Measurements from ENCODE around the gene RNF38.
"Not testable (repeated sequence)": the region's sequence is repeated elsewhere in the genome, so short reads cannot be mapped to it uniquely, and the experiment has no call there.

Gene RNF38

GRCh38 chr9:36399980-36400331 lies at the start of gene RNF38:
RNF38 (minus strand) TSS chr9:36400269; CDS start chr9:36400108, 161 bp downstream.
- DNase-seq = no peak

- DNase-seq = not testable (repeated sequence)
These were observed 48.5 kb upstream of the RNF38 start for GRCh38 chr9:36448555-36448954.

DNA sequence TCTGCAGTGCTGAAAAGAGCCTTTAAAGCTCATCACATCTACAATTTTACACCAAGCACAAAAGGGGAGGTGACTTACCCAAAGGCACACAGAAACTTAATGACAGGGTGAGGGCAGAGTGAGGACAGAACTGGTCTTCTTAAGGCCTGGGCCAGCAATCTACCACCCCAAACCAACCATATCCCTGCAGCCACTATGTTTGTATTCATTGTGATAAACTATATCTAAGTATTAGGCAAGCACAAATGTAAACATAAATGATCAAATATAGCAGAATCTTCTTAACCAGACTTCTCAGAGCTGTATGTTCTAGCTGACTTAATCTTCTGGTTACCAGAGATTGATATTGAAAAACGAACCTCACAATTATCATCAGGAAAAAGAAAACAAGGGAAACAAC lies 47.9 kb upstream of the RNF38 start:
- no peak for DNase-seq

GRCh38 chr9:36446678-36447077 lies 46.6 kb upstream of the RNF38 start:
- not testable (repeated sequence) for DNase-seq

- no peak for DNase-seq
These were observed 45.8 kb upstream of the RNF38 start for GRCh38 chr9:36445800-36446361.

- DNase-seq = no peak
These were observed 44.1 kb upstream of the RNF38 start for GRCh38 chr9:36444203-36444602.

- no peak for DNase-seq
These were observed 43.5 kb upstream of the RNF38 start for GRCh38 chr9:36443581-36443980.

DNA sequence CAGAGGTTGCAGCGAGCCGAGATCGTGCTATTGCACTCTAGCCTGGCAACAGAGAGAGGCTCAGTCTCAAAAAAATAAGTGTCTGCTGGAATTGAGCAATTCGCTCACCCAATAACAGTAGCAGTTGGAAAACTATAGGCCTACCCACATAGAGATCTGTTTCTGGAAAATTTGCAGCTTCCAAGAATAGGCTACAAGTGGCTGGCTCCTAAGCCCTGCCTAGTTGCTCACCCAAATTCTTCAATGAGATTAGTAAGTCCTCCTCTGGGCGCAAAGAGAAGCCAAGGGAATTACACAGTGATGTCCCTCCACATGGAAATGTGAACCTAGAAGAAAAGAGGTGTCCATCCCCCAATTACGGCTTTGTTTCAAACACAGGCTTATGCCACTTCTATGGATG lies 42.6 kb upstream of the RNF38 start:
- DNase-seq = no peak

DNA sequence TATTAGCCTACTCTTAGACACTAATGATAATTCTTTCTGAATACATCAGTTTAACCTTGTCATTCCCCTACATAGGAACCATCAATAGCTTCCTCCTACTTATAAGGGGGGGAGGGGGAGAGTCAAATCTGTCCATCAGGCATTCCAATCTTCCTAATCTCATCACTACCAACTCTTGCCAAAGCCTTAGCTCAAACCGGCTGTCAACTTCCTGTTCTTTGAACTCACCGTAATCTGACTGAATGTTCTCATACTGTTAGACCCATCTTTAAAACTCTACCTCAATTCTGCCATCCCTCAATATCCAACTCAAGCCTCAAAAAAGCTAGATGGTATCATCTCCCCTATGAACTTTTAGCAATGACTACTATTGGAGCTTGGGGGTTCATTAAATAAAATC lies 41.9 kb upstream of the RNF38 start:
- DNase-seq = no peak

GRCh38 chr9:36438536-36439236 lies 38.6 kb upstream of the RNF38 start:
- no peak for DNase-seq

DNA sequence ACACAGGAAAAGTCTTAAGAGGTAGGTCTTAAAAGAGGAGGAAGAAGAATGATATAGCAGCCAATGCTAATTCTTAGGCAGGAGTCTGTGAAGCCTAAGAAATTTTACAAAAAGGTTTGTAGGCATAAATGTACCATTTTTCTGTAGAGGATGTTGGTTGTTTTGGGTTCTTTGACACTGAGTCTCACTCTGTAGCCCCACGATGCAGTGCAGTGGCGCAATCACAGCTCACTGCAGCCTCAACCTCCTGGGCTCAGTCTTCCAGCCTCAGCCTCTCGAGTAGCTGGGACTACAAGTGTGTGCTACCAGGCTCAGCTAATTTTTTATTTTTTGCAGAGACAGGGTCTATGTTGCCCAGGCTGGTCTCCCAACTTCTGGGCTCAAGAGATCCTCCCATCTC lies 37.7 kb upstream of the RNF38 start:
- DNase-seq = no peak

DNA sequence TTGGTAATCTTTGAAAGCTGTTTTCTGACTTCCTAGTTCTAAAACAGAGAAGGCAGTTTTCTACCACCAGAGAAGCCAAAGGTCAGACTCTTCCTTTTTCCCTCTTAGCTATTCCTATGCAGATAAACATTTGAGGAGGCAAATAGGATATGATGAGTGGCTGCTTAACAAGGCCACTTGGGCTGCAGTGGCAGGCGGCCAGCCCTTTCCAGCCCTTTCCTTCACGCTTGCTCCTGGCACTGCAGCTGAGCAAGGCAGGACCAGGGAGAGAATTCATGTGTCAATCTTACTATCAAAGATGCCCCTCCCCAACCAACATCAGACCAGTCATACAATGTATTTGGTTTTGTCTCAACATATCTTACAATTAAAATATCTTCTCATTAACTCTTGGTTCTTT lies 36.8 kb upstream of the RNF38 start:
- DNase-seq = peak; percentile 32

DNA sequence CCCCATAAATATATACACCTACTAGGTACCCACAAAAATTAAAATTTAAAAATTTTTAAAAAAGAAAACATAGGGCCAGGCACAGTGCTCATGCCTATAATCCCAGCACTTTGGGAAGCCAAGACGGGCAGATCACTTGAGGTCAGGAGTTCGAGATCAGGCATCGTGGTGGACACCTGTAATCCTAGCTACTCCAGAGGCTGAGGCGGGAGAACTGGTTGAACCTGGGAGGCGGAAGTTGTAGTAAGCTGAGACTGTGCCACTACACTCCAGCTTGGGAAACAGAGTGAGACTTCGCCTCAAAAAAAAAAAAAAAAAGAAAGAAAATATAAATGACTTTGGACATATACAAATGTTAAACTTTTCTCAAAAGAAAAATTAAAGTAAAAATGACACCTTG lies 33.3 kb upstream of the RNF38 start:
- DNase-seq = no peak

- DNase-seq = no peak
These were observed 31.0 kb upstream of the RNF38 start for GRCh38 chr9:36431078-36431477.

- DNase-seq = no peak
These were observed 26.9 kb upstream of the RNF38 start for GRCh38 chr9:36426945-36427344.

- DNase-seq = no peak
These were observed 26.3 kb upstream of the RNF38 start for GRCh38 chr9:36426348-36426747.

- DNase-seq = no peak
These were observed 24.4 kb upstream of the RNF38 start for GRCh38 chr9:36424289-36425055.

- DNase-seq = no peak
These were observed 23.1 kb upstream of the RNF38 start for GRCh38 chr9:36423206-36423605.

GRCh38 chr9:36416890-36417289 lies 16.8 kb upstream of the RNF38 start:
- no peak for DNase-seq

DNA sequence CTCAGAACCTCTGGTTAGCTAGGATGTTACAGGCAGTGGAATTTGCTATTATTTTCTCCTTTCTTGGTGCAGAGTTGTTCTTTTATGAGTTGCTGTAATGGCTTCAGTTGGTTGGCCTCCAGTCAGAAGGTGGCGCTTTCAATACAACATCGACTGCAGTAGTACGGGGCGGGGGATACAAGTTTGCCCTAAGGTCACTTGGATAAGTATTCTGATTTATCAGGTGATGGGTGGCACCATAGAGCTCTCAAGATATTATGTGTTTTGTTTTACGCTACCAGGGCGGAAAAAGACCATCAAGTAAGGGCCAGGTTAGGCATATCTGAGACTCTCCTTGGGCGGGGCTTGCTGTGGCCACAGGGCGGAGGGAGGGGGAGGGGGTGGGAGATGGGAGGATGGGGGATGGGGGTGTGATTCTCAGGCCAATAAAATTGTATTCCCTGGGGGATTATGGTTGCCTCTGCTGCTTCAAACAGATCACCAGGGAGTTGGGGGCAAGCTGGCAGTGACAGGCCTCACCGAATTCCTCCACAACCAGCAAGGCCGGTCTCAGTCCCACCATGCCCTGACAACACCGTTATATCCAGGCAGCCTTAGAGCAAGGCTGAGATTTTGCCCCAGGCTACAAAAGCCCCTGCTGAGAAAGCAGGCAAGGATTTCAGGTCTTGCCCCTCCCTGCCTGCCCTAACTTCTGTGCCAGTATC lies 15.9 kb upstream of the RNF38 start:
- no peak for DNase-seq

GRCh38 chr9:36411410-36411809 lies 11.3 kb upstream of the RNF38 start:
- not testable (repeated sequence) for DNase-seq

DNA sequence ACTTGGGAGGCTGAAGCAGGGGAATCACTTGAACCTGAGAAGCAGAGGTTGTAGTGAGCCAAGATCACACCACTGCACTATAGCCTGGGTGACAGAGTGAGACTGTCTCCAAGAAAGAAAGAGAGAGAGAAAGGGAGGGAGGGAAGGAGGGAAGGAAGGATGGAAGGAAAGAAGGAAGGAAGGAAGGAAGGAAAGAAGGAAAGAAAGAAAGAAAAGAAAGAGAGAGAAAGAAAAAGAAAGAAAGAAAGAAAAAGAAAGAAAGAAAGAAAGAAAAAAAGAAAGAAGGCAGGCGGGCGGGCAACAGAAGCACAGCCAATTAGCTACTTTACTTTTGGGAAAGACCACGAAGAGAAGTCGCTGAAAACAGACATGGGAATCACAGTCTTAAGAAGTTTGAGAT lies 9.0 kb upstream of the RNF38 start:
- not testable (repeated sequence) for DNase-seq

DNA sequence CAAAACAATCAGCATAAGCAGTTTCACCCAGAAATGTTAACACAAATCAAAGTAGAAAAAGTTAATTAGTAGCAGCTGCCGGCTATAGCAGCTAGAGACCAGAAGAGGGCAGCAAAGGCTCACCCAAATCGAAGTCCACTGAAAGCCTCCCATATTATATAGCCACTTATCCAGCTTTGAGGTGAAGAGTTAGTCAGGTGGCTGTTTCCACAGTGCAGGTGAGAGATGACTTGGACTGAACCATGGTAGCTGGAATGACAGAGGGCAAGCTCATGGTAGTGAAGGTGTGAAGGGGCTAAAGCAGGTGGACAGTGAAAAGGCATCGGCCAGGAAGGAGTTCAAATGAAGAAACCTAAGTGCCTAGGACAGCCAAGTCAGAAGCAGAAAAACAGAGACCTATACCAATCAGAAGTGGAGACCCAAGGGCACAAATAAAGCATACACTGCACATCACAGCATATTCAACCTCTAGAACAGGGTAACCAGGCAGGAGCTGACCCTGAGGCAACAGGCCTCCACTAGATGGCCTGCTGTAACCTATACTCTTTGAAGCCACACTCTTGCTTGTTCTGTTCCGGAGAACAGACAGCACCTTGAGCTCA lies 7.2 kb upstream of the RNF38 start:
- peak; percentile 75 for DNase-seq

All from NCI-H345 (cell line).